HG02970 (cell line): ENCODE data around the gene OR1D5.
A peak's percentile ranks its signal among the peaks of the same experiment; 100 is the strongest.
"Not testable (repeated sequence)": the region's sequence is repeated elsewhere in the genome, so short reads cannot be mapped to it uniquely, and the experiment has no call there.

Experiments
- ATAC-seq: cut with Tn5 transposase; IDR thresholded peaks from one replicate; pipeline ENCODE4 v1.9.1; 2021; ENCODE audit warnings: mild to moderate bottlenecking, moderate library complexity, moderate number of reproducible peaks; ENCODE audit not compliant: unreplicated experiment, low FRiP score

OR1D5 gene

GRCh38 chr17:3063507-3063906, at the start of gene OR1D5:
OR1D5 (minus strand) TSS chr17:3063607; CDS start chr17:3063607, 0 bp downstream.
- not testable (repeated sequence) for ATAC-seq

- ATAC-seq: no peak
Observed at GRCh38 chr17:3104322-3104721, 40.9 kb upstream of the OR1D5 start, which contains the start of gene OR1D2. OR1D2 (minus strand) TSS chr17:3104422; CDS start chr17:3092996, 11,426 bp downstream.

GRCh38 chr17:3073850-3074249, 10.4 kb upstream of the OR1D5 start:
- not testable (repeated sequence) for ATAC-seq

GRCh38 chr17:3065192-3065591, 1.8 kb upstream of the OR1D5 start:
- not testable (repeated sequence) for ATAC-seq

GRCh38 chr17:3062824-3063377, 506 bp downstream of the OR1D5 start:
- not testable (repeated sequence) for ATAC-seq

- not testable (repeated sequence) for ATAC-seq
Observed at GRCh38 chr17:3054868-3055267, 8.5 kb downstream of the OR1D5 start.

- ATAC-seq: no peak
Observed at GRCh38 chr17:3049705-3050295, 13.6 kb downstream of the OR1D5 start.

GRCh38 chr17:3048727-3049471, 14.5 kb downstream of the OR1D5 start:
- peak; percentile 92 for ATAC-seq

- no peak for ATAC-seq
Observed at GRCh38 chr17:3046753-3047152, 16.7 kb downstream of the OR1D5 start.

GRCh38 chr17:3043737-3044365, 19.6 kb downstream of the OR1D5 start:
- ATAC-seq: no peak

- ATAC-seq: no peak
Observed at GRCh38 chr17:3040882-3041281, 22.5 kb downstream of the OR1D5 start.

GRCh38 chr17:3039736-3040135, 23.7 kb downstream of the OR1D5 start:
- ATAC-seq: no peak

- no peak for ATAC-seq
Observed at GRCh38 chr17:3038941-3039340, 24.5 kb downstream of the OR1D5 start.

- ATAC-seq: no peak
Observed at GRCh38 chr17:3037259-3037658, 26.1 kb downstream of the OR1D5 start.

- no peak for ATAC-seq
Observed at GRCh38 chr17:3036800-3037199, 26.6 kb downstream of the OR1D5 start.

GRCh38 chr17:3035968-3036280, 27.5 kb downstream of the OR1D5 start:
- no peak for ATAC-seq

- ATAC-seq: no peak
Observed at GRCh38 chr17:3035256-3035967, 28.0 kb downstream of the OR1D5 start.

- no peak for ATAC-seq
Observed at GRCh38 chr17:3034578-3034920, 28.9 kb downstream of the OR1D5 start.

- ATAC-seq: no peak
Observed at GRCh38 chr17:3033741-3034577, 29.4 kb downstream of the OR1D5 start.

GRCh38 chr17:3033248-3033640, 30.2 kb downstream of the OR1D5 start:
- ATAC-seq: no peak
